ENCODE data around the gene FOXP2. TPM values are rescaled to one million over a fixed set of nuclear protein-coding genes. Genes with fewer than 3 reads are reported as not detected.

The FOXP2 gene
- total and polyA plus RNA-seq, 2 of the 4 experiments (the other 2 are of a cell fraction), result 0.89 to 1.1 TPM

- H2BK20ac ChIP-seq (ENCODE audit: low read depth, low read length), result no peak overlapping the region
- no peak overlapping the region for H3K4ac ChIP-seq (ENCODE audit: low read depth, low read length)
- no peak overlapping the region for H3K56ac ChIP-seq (ENCODE audit: extremely low read depth, insufficient read depth, low read length)
- ATAC-seq (ENCODE audit: low read depth), result no peak
- H4K20me1 ChIP-seq (ENCODE audit: insufficient read depth, low read length), result no peaks in the 10 kb centered on the region
- H3K9ac ChIP-seq (ENCODE audit: low read depth, low read length), result no peak overlapping the region
- no peaks in the 10 kb centered on the region for H3K27me3 ChIP-seq (ENCODE audit: control insufficient read depth, insufficient read depth, low read length)
- H3K27ac ChIP-seq (ENCODE audit: insufficient read depth, low read length), result no peak overlapping the region
- H2BK120ac ChIP-seq (ENCODE audit: low read depth, low read length), result no peak overlapping the region
- no TSS peak for BruUV-seq (replicated peaks)
- no peak overlapping the region for H4K91ac ChIP-seq (ENCODE audit: insufficient read depth, low read depth, low read length)
- H4K8ac ChIP-seq (ENCODE audit: low read depth in 2 of 2, low read length in 2 of 2), result no peak overlapping the region
- no peak overlapping the region for H3K4me2 ChIP-seq (ENCODE audit: low read depth, low read length)
- no peak overlapping the region for H3K18ac ChIP-seq (ENCODE audit: low read depth, low read length)
- no peak overlapping the region for H2AK9ac ChIP-seq (replicated peaks; ENCODE audit: low read depth, low read length, poor library complexity)
- dilution Hi-C loops (cut with HindIII; ENCODE audit: low sequenced_read_pairs, unreplicated experiment) (no loop called here), in situ Hi-C loops (cut with MboI; ENCODE audit: low sequenced_read_pairs) (no loop called here), intact Hi-C loops (cut with micrococcal nuclease) (no loop called here)
- ChIA-PET CTCF (no interaction called here), POLR2A (ENCODE audit: unreplicated experiment) (no interaction called here)
- no peak overlapping the region for H3K14ac ChIP-seq (replicated peaks; ENCODE audit: low read depth, low read length)
- H2AFZ ChIP-seq (replicated peaks; ENCODE audit: low read length, poor library complexity), result no peak overlapping the region
- TF ChIP-seq MXI1 (IDR thresholded peaks at IDR 0.05; ENCODE audit: borderline replicate concordance, low read depth, low read length) (no peak), FOS (IDR thresholded peaks at IDR 0.05; ENCODE audit: low read depth, low read length) (no peak), POLR2A (IDR thresholded peaks at IDR 0.05; ENCODE audit: low read depth, low read length) (no peak), USF2 (IDR thresholded peaks at IDR 0.05; ENCODE audit: low read depth, low read length) (no peak), RCOR1 (IDR thresholded peaks at IDR 0.05; ENCODE audit: insufficient replicate concordance, low read length) (no peak), SMC3 (IDR thresholded peaks at IDR 0.05; ENCODE audit: low read depth, low read length) (no peak)
- H3K23ac ChIP-seq (ENCODE audit: low read depth, low read length), result no peak overlapping the region
- no peak overlapping the region for H2AK5ac ChIP-seq (ENCODE audit: low read depth, low read length)
- DNase-seq, result no peak
- no peaks in the 10 kb centered on the region for H3K79me1 ChIP-seq (ENCODE audit: low read depth in 1 of 2, low read length in 2 of 2)
- no peak overlapping the region for H2BK15ac ChIP-seq (ENCODE audit: low read depth, low read length)
- no peak overlapping the region for H2BK5ac ChIP-seq (ENCODE audit: low read depth, low read length, poor library complexity, severe bottlenecking)
- no peak overlapping the region for H3K4me3 ChIP-seq (ENCODE audit: insufficient read depth, low read depth, low read length)
- no peak overlapping the region for H4K5ac ChIP-seq (ENCODE audit: low read depth, low read length)
- H3K9me1 ChIP-seq (ENCODE audit: insufficient read depth, low read length), result no peaks in the 10 kb centered on the region
- H3K9me3 ChIP-seq (ENCODE audit: control insufficient read depth, insufficient read depth, low read length), result no peaks in the 10 kb centered on the region
- H3K4me1 ChIP-seq (ENCODE audit: control insufficient read depth, insufficient read depth, low read length), result no peaks in the 10 kb centered on the region
- H3K36me3 ChIP-seq (ENCODE audit: control insufficient read depth, insufficient read depth, low read length), result no peaks in the 10 kb centered on the region
- 71% methylated on average over 2 of the region's 3 CpGs; no CpG with 5 or more reads in 1 of the 2 experiments for WGBS, 2 experiments (ENCODE audit: extremely low coverage in 2 of 2, insufficient read length in 1 of 2)
Observed at GRCh38 chr7:114527589-114527988, 113.0 kb downstream of the FOXP2 start.

Data from IMR-90 (cell line).